Gastroesophageal sphincter (tissue), 4 donors: ENCODE measurements around the gene PRXL2B. TPM values are rescaled to one million over a fixed set of nuclear protein-coding genes. Genes with fewer than 3 reads are reported as not detected.

Experiments
- ATAC-seq: fragments of 150-250 bp; one replicate; pipeline ENCODE4 v1.9.1; 2016; ENCODE audit warnings: mild to moderate bottlenecking, moderate library complexity
- H3K27ac ChIP-seq, 4 donors: fragments of 200-600 bp; sonication (generic) in 3 of 4; 1 replicate in 3 of 4; 2 replicates in 1 of 4; pipeline ENCODE4 v1.5.1; 2016 to 2019
- H3K27me3 ChIP-seq: fragments of 200-600 bp; sonication (generic); one replicate; pipeline ENCODE4 v1.5.1; 2019
- H3K36me3 ChIP-seq, 2 donors: fragments of 200-600 bp; sonication (generic); one replicate each; pipeline ENCODE4 v1.5.1; 2019; ENCODE audit warnings: control low read depth in 1 of 2
- H3K4me1 ChIP-seq, 3 donors: fragments of 200-600 bp; sonication (generic); 1 replicate in 2 of 3; 2 replicates in 1 of 3; pipeline ENCODE4 v1.5.1; 2016 to 2019; ENCODE audit warnings: control low read depth in 2 of 3
- H3K4me3 ChIP-seq, 2 donors: fragments of 200-600 bp; sonication (generic); one replicate each; pipeline ENCODE4 v1.5.1; 2019; ENCODE audit warnings: mild to moderate bottlenecking in 1 of 2, moderate library complexity in 1 of 2
- H3K9me3 ChIP-seq, 3 donors: fragments of 200-600 bp; sonication (generic); one replicate each; pipeline ENCODE4 v1.5.1; 2017 to 2019; ENCODE audit warnings: control low read depth in 2 of 3
- EP300 ChIP-seq: sonication (generic); formaldehyde crosslinking; IDR thresholded peaks from one replicate; pipeline ENCODE4 v1.6.1; 2017; ENCODE audit warnings: antibody characterized with exemption, mild to moderate bottlenecking
- POLR2A ChIP-seq, 2 donors: fragments of 450-650 bp; IDR thresholded peaks; one replicate each; pipeline ENCODE4 v1.6.1; 2017; ENCODE audit warnings: antibody characterized with exemption in 2 of 2, mild to moderate bottlenecking in 2 of 2, moderate library complexity in 1 of 2
- POLR2AphosphoS5 ChIP-seq: sonication (generic); formaldehyde crosslinking; IDR thresholded peaks from one replicate; pipeline ENCODE4 v1.6.1; 2017; ENCODE audit warnings: antibody characterized with exemption
- WGBS, 2 donors: methylation state at CpG; one replicate each; pipeline ENCODE4 v1.1.5; 2018; ENCODE audit warnings: low coverage in 1 of 2; 5-methylcytosine and 5-hydroxymethylcytosine counted together
- total RNA-seq, 4 donors: library from RNA; depleted of rRNA; stranded (reverse); fragments of >200 nt; gene quantifications; one replicate each; pipeline ENCODE4 v1.1.0, GENCODE V29; 2016
- TF ChIP-seq, protein P1 (sequence below), 4 experiments: fragments of 200-600 bp in 2 of 4; fragments of 450-650 bp in 2 of 4; sonication (generic) in 1 of 4; IDR thresholded peaks; one replicate each; pipeline ENCODE4 v1.5.1; 2017 to 2019; ENCODE audit warnings: antibody characterized with exemption in 4 of 4, mild to moderate bottlenecking in 2 of 4, moderate library complexity in 2 of 4

The PRXL2B gene
- total RNA-seq, 4 donors from 2014 or later: 6.5 to 24.1 (median 14.0) TPM

- peak overlapping the region in 1 of 2 donors; percentile 36 for H3K4me3 ChIP-seq
- H3K27me3 ChIP-seq: peaks cover 45% of the 10 kb centered on the region
- no peak overlapping the region for H3K27ac ChIP-seq
- TF ChIP-seq EP300 (no peak), POLR2AphosphoS5 (no peak), POLR2A (IDR thresholded peaks at IDR 0.05) (no peak)
- TF ChIP-seq, protein P1, sequence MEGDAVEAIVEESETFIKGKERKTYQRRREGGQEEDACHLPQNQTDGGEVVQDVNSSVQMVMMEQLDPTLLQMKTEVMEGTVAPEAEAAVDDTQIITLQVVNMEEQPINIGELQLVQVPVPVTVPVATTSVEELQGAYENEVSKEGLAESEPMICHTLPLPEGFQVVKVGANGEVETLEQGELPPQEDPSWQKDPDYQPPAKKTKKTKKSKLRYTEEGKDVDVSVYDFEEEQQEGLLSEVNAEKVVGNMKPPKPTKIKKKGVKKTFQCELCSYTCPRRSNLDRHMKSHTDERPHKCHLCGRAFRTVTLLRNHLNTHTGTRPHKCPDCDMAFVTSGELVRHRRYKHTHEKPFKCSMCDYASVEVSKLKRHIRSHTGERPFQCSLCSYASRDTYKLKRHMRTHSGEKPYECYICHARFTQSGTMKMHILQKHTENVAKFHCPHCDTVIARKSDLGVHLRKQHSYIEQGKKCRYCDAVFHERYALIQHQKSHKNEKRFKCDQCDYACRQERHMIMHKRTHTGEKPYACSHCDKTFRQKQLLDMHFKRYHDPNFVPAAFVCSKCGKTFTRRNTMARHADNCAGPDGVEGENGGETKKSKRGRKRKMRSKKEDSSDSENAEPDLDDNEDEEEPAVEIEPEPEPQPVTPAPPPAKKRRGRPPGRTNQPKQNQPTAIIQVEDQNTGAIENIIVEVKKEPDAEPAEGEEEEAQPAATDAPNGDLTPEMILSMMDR (IDR thresholded peaks at IDR 0.05): no peak
- peaks cover 0 to 5% of the 10 kb centered on the region in 2 donors for H3K36me3 ChIP-seq
- H3K4me1 ChIP-seq: peaks cover 0 to 17% (median 0%) of the 10 kb centered on the region in 3 donors
- WGBS, 2 donors: 100% methylated on average over 2 of the region's 17 CpGs; no CpG with 5 or more reads in 1 of the 2 donors
- ATAC-seq: no peak
- H3K9me3 ChIP-seq: peaks cover 0 to 21% (median 0%) of the 10 kb centered on the region in 3 donors
Observed at GRCh38 chr1:2594641-2595131, 8.1 kb downstream of the PRXL2B start.

GRCh38 chr1:2595261-2595811, 8.8 kb downstream of the PRXL2B start:
- TF ChIP-seq, protein P1 (IDR thresholded peaks at IDR 0.05): no peak
- TF ChIP-seq POLR2AphosphoS5 (no peak), POLR2A (IDR thresholded peaks at IDR 0.05) (no peak), EP300 (no peak)
- no CpG with 5 or more reads among the region's 19 CpGs for WGBS, 2 donors
- H3K4me1 ChIP-seq: peaks cover 0 to 17% (median 0%) of the 10 kb centered on the region in 3 donors
- peaks cover 0 to 27% (median 2%) of the 10 kb centered on the region in 3 donors for H3K9me3 ChIP-seq
- H3K27ac ChIP-seq: no peak overlapping the region
- H3K36me3 ChIP-seq: no peaks in the 10 kb centered on the region
- H3K4me3 ChIP-seq: no peak overlapping the region
- ATAC-seq: no peak
- H3K27me3 ChIP-seq: peaks cover 45% of the 10 kb centered on the region

DNA sequence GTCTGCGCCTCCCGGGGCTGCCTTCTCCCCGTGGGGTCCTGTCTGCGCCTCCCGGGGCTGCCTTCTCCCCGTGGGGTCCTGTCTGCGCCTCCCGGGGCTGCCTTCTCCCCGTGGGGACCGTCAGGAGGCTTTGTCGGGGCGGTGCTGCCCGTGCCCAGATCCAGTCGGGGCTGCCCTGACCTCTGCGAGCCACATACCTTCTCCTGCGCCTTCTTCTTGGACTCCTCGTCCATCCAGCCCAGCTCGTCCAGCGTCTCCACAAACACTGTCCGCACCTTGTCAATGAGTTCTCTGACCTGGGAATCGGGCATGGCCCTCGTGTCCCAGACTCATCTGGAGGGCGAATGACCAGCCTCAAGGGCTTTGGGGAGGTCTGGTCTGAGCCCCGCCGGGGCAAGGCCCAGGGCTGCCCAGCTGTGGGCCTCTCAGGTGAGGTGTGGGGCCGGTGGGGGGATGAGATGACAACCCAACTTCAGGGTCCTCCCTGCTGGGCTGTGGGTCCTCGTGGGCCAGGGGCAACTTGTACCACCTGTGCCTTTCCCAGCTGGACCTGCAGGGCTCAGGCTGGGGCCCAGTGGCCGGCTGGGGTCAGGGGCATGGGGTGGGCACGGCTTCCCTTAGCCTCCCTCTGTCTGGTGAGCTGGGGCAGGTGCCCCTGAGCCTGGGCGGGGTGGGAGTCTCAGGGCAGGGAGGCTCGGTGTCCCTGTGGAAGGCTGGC, 9.4 kb downstream of the PRXL2B start:
- Histone ChIP-seq H3K4me3 (no peak overlapping the region), H3K27ac (no peak overlapping the region), H3K36me3 (no peaks in the 10 kb centered on the region), H3K4me1 (peaks cover 0 to 17% (median 0%) of the 10 kb centered on the region in 3 donors), H3K9me3 (peaks cover 0 to 33% (median 2%) of the 10 kb centered on the region in 3 donors), H3K27me3 (peaks cover 45% of the 10 kb centered on the region)
- no peak for ATAC-seq
- 72% methylated on average over 4 of the region's 31 CpGs; no CpG with 5 or more reads in 1 of the 2 donors for WGBS, 2 donors
- no peak for TF ChIP-seq EP300
- TF ChIP-seq, protein P1 (IDR thresholded peaks at IDR 0.05): no peak

GRCh38 chr1:2596530-2597333, 10.2 kb downstream of the PRXL2B start:
- Histone ChIP-seq H3K36me3 (no peaks in the 10 kb centered on the region), H3K27ac (no peak overlapping the region), H3K9me3 (peaks cover 0 to 40% (median 2%) of the 10 kb centered on the region in 3 donors), H3K4me3 (no peak overlapping the region), H3K27me3 (peaks cover 46% of the 10 kb centered on the region), H3K4me1 (peaks cover 0 to 17% (median 0%) of the 10 kb centered on the region in 3 donors)
- ATAC-seq: no peak
- WGBS, 2 donors: 40 to 60% methylated on average over 1 of the region's 28 CpGs
- TF ChIP-seq, protein P1 (IDR thresholded peaks at IDR 0.05): no peak
- TF ChIP-seq POLR2AphosphoS5 (no peak), POLR2A (IDR thresholded peaks at IDR 0.05) (no peak), EP300 (no peak)
